NCI-H1694 treated with DMSO at 0.1 percent for 48 hours (cell line): ENCODE results near the gene EPS8.
"Not testable (repeated sequence)": the region's sequence is repeated elsewhere in the genome, so short reads cannot be mapped to it uniquely, and the experiment has no call there.

Source experiments
- DNase-seq: peaks from one replicate; lab custom pipeline; 2025; lab: John Stamatoyannopoulos, UW

The EPS8 gene

GRCh38 chr12:15797818-15798217 lies 8.6 kb upstream of the EPS8 start:
- no peak for DNase-seq

GRCh38 chr12:15796493-15797141 lies 7.4 kb upstream of the EPS8 start:
- no peak for DNase-seq

DNA sequence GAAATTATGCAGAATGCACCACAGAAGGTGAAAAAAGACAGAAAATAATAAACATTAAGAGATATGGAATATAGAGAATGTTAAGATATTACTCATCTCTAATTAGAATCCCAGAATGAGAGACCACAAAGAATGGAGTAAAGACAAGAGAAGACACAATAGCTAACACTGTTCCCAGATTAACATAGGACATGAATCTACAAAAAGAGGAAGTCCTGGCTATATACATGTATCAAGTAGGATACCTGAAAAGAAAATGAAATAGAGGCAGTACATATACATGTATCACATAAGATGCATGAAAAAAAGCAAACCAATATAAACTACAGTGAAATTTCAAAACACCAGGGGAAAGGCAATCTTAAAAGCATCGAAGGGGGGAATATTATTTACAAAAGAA lies 5.6 kb upstream of the EPS8 start:
- DNase-seq, result no peak

- no peak for DNase-seq
These were observed 5.0 kb upstream of the EPS8 start for GRCh38 chr12:15794196-15794595.

DNA sequence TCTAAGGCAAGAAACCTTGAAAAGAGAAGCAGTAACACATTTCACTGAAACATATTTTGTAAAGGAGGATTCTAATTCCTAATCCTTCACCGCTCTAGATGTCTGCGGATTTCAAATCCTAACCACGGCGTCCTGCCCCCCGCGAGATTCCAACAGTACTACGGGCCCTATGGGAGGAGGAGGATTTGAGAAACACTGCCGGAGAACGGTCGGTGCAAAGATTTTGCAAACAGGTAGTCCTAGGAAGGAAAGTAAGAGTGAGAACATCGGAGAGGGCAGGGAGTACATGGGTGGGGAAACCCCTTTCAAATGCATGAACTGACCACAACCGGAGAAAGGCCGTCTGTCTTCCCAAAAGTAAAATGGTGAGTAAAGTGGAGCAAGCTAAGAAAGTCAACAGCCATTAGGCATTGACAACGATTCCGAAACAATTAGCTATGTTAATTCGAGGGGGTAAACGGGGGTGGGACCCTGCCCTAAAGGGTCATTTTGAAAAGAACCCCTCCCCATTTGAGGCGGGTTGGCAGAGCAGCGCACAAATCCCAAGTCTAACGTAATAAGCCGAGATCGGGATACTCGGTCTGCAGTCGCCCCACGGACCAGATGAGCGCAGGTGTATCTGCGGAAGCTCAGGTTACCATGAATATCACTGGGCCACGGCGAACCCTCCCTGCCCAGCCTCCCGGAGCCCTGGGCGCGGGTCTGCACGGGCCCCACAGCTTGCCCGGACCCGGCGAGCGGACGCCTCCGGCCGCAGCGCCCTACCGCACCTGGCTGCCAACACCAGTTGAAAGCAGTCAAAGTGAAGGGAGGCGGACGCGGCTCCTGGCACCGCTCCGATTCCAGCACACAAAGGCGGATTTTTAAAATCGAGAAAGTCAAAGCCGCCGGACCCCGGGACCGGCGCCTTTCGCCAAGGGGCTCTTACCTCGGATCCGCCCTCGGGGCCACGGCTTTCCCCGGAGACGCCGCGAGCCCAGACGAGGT lies 662 bp downstream of the EPS8 start:
- DNase-seq, result peak; percentile 62

DNA sequence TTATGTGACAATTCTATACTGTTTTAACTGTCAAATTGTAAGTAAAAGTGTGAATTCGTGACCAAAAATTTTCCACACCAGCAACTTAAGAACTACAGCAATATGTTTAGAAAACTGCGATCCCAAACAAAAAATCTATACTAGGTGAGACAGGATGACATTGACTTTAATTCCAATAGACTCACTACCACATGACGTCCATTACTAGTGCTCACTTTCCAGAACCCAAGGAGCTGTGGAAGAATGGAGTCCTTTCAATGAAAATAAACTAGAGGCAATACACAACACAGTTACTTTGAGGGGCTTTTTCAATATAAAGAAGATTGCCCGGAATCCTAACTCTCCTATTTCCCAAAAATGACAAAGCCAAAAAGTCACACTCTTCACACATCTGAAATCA lies 1.4 kb downstream of the EPS8 start:
- DNase-seq, result no peak

GRCh38 chr12:15786772-15787171 lies 2.4 kb downstream of the EPS8 start:
- DNase-seq, result no peak

GRCh38 chr12:15783288-15783687 lies 5.9 kb downstream of the EPS8 start:
- DNase-seq, result no peak

DNA sequence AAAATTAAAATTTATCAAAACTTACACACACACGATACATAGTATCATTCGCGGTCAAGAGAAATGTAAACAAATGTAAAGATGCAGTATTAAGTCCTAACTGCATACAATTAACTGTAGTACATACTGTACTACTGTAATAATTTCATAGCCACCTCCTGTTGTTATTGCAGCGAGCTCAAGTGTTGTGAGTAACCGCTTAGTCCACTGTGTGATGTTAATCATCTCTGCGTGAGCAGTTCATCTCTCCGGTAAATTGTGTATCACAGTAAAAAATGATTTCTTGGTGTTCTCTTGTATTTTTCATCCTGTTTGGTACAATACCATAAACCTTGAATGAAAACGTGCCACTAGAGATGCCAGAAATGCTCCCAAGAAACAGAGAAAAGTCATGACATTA lies 6.5 kb downstream of the EPS8 start:
- no peak for DNase-seq

DNA sequence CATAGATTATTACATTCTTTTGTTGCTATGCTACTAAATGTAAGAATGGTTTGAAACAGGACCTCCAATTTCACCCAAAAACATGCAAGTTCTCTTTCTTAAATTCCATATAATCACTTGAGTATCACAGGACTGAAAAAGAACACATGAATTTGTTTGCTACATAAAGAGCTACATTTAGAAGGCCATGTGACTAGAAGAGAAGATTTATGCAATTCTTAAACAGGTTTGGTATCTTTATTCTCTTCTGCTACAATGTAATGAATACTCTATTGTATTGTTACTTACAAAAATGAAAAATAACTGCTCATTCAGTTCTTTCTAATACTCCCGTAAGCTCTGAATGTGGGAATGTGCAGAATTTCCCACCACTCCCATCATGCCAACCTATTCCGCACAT lies 9.3 kb downstream of the EPS8 start:
- DNase-seq, result no peak

DNA sequence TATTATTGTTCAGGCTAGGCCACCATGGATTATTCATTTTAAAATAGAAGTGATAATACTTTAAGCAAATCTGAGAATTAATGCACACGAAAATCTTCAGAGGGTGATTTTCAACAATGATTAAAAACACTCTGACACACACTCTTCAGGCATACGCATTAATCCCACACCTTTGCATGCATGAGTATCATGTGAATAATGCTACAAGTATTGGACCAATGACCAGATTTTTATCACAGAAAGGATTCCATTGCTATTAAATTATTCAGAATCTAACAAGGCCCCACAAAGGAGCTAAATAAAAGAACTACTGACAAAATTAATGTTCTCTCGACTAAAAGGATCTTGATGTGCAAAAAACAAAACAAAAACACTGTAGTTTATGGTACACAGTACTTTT lies 11.1 kb downstream of the EPS8 start:
- DNase-seq, result no peak

DNA sequence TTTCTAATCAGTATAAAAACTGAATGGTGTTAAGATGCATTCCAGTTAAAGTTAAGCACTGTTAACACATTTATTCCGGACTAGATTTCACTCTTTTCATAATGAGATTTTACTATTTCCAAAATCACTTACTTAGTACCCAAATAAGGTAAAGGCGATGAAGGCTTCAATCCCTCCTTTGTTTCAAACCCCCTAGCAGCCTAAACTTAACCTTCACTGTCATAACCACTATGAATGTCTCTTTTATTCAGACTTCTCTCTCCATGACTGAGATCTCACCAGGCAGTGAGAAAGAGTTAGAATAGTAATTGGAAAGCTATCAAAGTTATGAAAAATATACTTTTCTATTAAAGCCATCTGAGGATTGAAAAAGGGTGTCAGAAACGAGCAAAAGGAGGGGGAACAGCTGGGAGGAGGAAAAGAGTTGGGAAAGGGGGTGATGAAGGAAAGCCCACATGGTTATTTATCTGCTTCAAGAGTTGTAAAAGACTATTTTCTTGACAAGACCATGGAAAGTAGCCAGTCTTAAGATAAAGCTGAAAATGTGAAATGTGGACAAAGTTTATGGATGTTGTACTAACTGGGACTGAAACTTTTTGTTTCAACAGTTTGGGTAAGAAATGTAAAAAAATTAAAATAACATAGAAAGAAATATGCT lies 11.7 kb downstream of the EPS8 start:
- no peak for DNase-seq

DNA sequence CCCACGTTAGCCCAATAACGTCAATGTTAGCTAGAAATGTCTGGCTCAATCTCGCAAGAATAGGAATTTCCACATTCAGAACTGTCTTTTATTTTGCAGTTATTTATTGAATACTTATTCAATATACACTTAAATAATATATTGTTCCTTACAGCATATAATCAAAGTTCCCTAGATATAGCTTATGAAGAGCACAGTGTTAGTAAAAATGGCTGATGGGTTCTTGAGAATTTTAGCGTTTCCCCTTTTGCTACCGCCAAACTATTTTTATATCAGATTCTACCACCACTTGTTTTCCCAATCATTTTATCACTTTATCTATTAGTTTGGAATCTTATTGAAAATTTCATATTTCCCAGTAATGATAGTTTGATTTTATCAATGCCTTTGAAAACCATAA lies 12.7 kb downstream of the EPS8 start:
- DNase-seq, result no peak

- no peak for DNase-seq
These were observed 14.4 kb downstream of the EPS8 start for GRCh38 chr12:15774819-15775218.

DNA sequence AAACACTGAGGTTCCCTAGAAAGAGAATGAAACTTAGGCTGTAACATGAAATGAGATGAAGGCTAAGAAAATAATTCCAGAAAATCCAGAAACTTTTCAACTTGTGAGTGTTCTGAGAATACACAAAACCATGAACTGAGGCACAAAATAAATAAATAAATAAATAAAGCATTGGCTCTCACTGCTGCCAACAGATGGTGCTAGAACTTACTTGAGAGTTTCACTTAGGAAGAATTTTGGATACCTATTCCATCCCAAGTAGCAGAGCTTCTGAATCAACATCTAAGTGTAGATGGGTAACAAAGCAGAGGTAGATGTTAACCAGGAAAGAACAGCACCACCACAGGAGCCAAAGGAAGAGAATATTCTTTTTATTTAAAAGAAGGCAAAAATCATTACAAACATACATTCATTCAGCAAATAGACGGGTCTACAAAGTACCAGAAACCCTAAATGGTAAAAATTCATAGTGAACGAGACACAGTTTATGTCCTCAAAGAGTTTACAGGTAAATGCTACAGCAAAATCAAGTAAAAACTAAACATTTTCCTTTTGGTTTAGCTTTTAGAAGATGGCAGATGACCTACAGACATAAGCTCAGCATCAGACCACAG lies 16.7 kb downstream of the EPS8 start:
- DNase-seq, result no peak

- DNase-seq, result no peak
These were observed 18.6 kb downstream of the EPS8 start for GRCh38 chr12:15770581-15770980.

DNA sequence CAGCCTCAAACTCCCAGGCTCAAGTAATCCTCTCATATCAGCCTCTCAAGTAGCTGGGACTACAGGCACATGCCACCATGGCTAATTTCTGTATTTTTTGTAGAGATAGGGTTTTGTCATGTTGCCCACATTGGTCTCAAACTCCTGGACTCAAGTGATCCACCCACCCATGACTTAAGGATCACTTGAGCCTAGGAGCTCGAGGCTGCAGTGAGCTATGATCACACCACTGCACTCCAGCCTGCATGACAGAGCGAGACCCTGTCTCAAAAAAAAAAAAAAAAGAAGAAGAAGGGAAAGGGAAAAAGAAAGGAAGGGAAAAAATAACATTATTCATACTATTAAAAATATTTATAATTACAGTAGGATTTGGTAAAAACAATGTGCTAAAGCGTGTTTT lies 19.2 kb downstream of the EPS8 start:
- DNase-seq, result no peak

DNA sequence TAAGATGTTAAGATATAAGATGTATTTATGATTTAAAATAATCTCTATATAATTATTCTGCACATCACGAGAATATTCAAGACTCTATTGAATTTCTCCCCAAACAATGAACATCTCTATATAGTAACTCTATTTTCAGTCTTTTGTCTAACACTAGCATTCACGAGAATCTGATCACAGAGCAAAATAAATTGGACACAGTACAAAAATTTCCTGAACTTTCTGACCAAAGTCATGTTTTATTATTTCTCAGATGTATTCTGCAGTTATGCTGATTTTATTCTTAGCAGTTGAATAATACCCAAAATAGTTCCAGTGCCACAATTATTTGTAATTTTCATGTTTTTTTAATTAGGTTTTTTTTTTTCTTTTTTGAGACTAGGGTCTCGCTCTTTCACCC lies 19.6 kb downstream of the EPS8 start:
- DNase-seq, result no peak

DNA sequence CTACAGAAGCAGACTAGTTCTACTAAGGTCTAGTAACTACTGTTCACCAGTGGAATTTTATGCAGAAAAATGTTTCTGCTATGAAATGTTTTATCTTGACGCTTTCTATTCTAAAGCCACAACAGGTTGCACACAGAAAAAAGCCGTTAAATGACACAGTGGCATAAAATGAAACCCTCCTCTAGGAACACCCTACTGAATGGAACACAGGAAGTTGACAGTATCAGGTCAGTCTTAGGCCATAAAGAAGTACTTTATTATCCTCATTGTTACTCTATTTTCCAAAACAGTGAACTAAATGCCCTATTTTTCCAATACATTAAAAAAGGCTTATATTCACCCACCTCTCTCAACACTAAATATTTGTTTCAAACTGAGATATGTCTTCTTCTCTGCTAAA lies 21.9 kb downstream of the EPS8 start:
- no peak for DNase-seq

DNA sequence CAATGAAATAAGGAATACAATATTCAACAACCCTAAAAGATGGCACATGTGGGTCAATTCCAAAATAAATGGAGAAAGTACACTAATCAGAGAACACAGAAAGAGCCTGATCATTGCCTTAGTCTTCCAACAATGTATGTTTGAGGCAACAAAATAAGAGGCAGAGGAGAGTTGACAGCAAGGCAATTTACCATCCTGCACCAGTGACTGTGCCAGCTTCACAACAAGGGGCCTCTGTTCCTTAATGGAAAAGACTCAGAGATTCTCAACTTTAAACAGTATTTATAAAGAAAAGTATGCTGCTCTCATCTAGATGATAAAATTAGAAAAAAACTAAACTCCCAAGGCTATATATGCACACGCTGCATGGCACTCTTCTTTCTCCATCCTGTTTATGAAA lies 25.9 kb downstream of the EPS8 start:
- DNase-seq, result no peak

GRCh38 chr12:15762162-15762561 lies 27.0 kb downstream of the EPS8 start:
- not testable (repeated sequence) for DNase-seq

DNA sequence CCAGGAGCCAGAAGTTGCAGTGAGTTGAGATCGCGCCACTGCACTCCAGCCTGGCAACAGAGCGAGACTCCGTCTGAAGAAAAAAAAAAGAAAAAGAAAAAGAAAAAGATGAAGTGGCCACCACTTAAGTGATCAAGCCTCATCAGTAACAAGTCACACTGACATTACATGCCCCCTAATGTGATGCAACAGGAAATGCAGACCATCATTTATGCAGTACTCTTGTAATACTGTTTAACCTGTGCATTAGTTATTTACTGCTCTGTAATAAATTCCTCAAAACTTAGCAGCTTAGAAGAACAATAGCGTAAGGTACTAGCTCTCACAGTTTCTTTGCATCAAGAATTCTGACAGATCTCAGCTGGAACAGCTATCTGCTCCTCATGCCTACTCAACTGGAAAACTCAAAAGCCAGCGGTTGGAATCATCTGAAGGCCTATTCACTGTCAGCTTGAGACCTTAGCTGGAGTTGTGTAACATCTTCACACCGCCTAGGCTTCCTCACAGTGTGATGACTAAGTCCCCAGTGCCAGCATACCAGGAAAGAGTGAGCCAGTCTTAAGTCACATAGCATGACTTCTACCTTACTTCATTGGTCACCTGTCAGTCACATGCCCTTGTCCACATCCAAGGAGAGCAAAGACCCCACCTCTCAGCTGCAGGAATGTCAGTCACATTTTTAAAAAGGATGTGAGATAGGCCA lies 31.5 kb downstream of the EPS8 start:
- no peak for DNase-seq
